ENCODE results near the gene HOXA4.

The HOXA4 gene

DNA sequence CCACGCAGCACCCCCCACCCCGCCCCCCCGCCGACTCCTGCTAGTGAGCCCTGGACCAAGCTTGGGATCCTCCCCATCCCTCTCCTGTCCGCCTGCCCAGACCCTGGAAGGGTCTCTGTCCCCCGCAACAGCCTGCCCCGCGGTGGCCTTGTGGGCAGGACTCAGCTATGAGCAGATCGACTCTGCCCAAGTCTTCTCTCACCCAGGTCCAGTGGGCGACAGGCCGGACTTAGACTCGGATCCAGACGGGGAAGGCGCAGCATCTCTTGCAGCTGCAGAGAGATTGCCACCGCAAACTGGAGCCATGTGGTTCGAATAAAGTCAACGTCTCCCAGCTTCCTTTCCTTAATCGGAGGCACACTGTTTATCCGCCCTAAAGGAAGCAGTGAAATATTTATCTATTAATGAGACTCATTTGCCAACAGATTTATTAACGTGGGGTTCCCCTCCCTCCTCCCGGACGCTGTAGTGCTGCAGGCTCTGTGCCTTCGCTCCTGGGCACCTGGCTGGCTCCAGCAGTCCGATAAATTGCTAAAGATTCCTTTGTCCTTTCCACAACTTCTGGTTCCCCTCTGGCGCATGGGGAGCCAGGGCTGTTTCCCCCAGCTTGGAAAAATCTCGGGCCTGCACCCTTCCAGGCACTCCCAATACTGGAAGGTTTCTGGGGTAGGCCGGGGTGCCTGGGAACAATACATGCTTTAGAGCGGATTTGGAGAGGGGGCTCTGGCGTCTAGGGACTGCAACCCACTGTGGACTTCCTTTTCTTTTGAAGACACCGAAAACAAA, 26.6 kb upstream of the HOXA4 start:
- Histone ChIP-seq H4K20me1 (ENCODE audit: low read depth, low read length) (no peaks in the 10 kb centered on the region), H3K4me2 (ENCODE audit: low read depth, low read length, poor library complexity, severe bottlenecking) (peak overlapping the region; percentile 83), H3K27ac (ENCODE audit: low read depth, low read length) (no peak overlapping the region), H3K4me3 (ENCODE audit: insufficient read depth, low read length, poor library complexity, severe bottlenecking) (peak overlapping the region; percentile 69), H3K79me2 (ENCODE audit: insufficient read depth, low read length) (0 out of 2 replicates have a peak, but pooled peaks cover 4% of the 10 kb centered on the region), H3K9me3 (ENCODE audit: insufficient read depth, low read length) (no peaks in the 10 kb centered on the region), H3K9me2 (replicated peaks; ENCODE audit: insufficient read depth, low read length) (no peaks in the 10 kb centered on the region), H3F3A (ENCODE audit: insufficient read depth) (peaks cover 17% of the 10 kb centered on the region), H3K36me3 (ENCODE audit: low read length) (0 out of 2 replicates have a peak, but pooled peaks cover 4% of the 10 kb centered on the region), H2AFZ (ENCODE audit: low read depth, low read length, severe bottlenecking) (peak overlapping the region; percentile 77), H3K27me3 (ENCODE audit: low read length) (no peaks in the 10 kb centered on the region), H3K9ac (ENCODE audit: low read length) (peak overlapping the region; percentile 83)
- TF ChIP-seq EZH2phosphoT487 (conservative IDR thresholded peaks at IDR 0.05; ENCODE audit: low read length) (no peak), CTCF (IDR thresholded peaks at IDR 0.05; ENCODE audit: insufficient read depth, low read length, poor library complexity, severe bottlenecking) (no peak)

- H3K27me3 ChIP-seq (ENCODE audit: low read length) = no peaks in the 10 kb centered on the region
- peak within 1 kb of the TSS; percentile 77 for H2AFZ ChIP-seq (ENCODE audit: low read depth, low read length, severe bottlenecking)
- peaks cover 17% of the 10 kb centered on the region for H3F3A ChIP-seq (ENCODE audit: insufficient read depth)
- H3K9ac ChIP-seq (ENCODE audit: low read length) = peak within 1 kb of the TSS; percentile 83
- H3K4me2 ChIP-seq (ENCODE audit: low read depth, low read length, poor library complexity, severe bottlenecking) = peak within 1 kb of the TSS; percentile 83
- H3K9me2 ChIP-seq (replicated peaks; ENCODE audit: insufficient read depth, low read length) = no peaks in the 10 kb centered on the region
- H3K9me3 ChIP-seq (ENCODE audit: insufficient read depth, low read length) = no peaks in the 10 kb centered on the region
- 0 out of 2 replicates have a peak, but pooled peaks cover 4% of the 10 kb centered on the region for H3K36me3 ChIP-seq (ENCODE audit: low read length)
- peak within 1 kb of the TSS; percentile 69 for H3K4me3 ChIP-seq (ENCODE audit: insufficient read depth, low read length, poor library complexity, severe bottlenecking)
- TF ChIP-seq EZH2phosphoT487 (conservative IDR thresholded peaks at IDR 0.05; ENCODE audit: low read length) (no peak), CTCF (IDR thresholded peaks at IDR 0.05; ENCODE audit: insufficient read depth, low read length, poor library complexity, severe bottlenecking) (no peak)
- no peaks in the 10 kb centered on the region for H4K20me1 ChIP-seq (ENCODE audit: low read depth, low read length)
- H3K79me2 ChIP-seq (ENCODE audit: insufficient read depth, low read length) = 0 out of 2 replicates have a peak, but pooled peaks cover 4% of the 10 kb centered on the region
- H3K27ac ChIP-seq (ENCODE audit: low read depth, low read length) = peak within 1 kb of the TSS; percentile 85
These were observed 25.9 kb upstream of the HOXA4 start, which contains the start of gene HOXA7 for GRCh38 chr7:27156508-27156898. Gene HOXA7 (minus strand): TSS chr7:27156675. CDS start chr7:27156545, 130 bp downstream.

DNA sequence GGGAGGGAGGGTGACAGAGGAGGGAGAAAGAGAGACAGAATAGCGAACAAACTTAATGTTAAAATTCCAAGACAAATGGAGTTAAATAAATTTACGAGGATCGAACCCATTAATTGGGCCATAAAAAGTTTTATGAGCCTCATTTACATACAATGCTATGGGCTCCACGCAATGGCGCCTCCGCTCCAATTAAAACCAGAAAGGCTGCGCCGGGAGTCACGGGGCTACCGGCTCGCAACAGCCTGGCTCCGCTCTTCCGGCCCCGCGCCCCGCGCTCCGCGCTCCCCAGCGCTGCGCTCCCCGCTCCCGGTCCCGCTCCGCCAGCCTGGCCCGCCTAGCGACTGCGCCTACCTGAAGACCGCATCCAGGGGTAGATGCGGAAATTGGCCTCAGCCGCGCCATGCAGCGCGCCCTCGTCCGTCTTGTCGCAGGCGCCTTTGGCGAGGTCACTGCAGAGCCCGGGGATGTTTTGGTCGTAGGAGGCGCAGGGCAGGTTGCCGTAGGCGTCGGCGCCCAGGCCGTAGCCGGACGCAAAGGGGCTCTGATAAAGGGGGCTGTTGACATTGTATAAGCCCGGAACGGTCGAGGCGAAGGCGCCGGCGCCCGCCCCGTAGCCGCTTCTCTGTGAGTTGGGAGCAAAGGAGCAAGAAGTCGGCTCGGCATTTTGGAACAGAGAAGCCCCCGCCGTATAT, 25.4 kb upstream of the HOXA4 start:
- no peak for TF ChIP-seq CTCF (IDR thresholded peaks at IDR 0.05; ENCODE audit: insufficient read depth, low read length, poor library complexity, severe bottlenecking)
- TF ChIP-seq EZH2phosphoT487 (conservative IDR thresholded peaks at IDR 0.05; ENCODE audit: low read length) = no peak
- Histone ChIP-seq H3K4me2 (ENCODE audit: low read depth, low read length, poor library complexity, severe bottlenecking) (peak overlapping the region; percentile 83), H3K36me3 (ENCODE audit: low read length) (0 out of 2 replicates have a peak, but pooled peaks cover 4% of the 10 kb centered on the region), H3F3A (ENCODE audit: insufficient read depth) (peaks cover 17% of the 10 kb centered on the region), H3K9me2 (replicated peaks; ENCODE audit: insufficient read depth, low read length) (no peaks in the 10 kb centered on the region), H4K20me1 (ENCODE audit: low read depth, low read length) (no peaks in the 10 kb centered on the region), H3K27ac (ENCODE audit: low read depth, low read length) (peak overlapping the region; percentile 85), H2AFZ (ENCODE audit: low read depth, low read length, severe bottlenecking) (peak overlapping the region; percentile 77), H3K9me3 (ENCODE audit: insufficient read depth, low read length) (no peaks in the 10 kb centered on the region), H3K9ac (ENCODE audit: low read length) (peak overlapping the region; percentile 83), H3K4me3 (ENCODE audit: insufficient read depth, low read length, poor library complexity, severe bottlenecking) (peak overlapping the region; percentile 69), H3K27me3 (ENCODE audit: low read length) (no peaks in the 10 kb centered on the region), H3K79me2 (ENCODE audit: insufficient read depth, low read length) (0 out of 2 replicates have a peak, but pooled peaks cover 4% of the 10 kb centered on the region)

Data from SU-DHL-6 (cell line).